T-helper 1 cell (primary cell): Measurements from ENCODE around the gene ADIPOQ.
A peak's percentile ranks its signal among the peaks of the same experiment; 100 is the strongest.
"Not testable (repeated sequence)": the region's sequence is repeated elsewhere in the genome, so short reads cannot be mapped to it uniquely, and the experiment has no call there.

Source experiments
- DNase-seq, 5 donors: peaks; one replicate each; pipeline ENCODE4 v3.0.0-alpha.2; 2012 to 2020

Gene ADIPOQ

GRCh38 chr3:186826976-186827857 is 15.3 kb upstream of the ADIPOQ start:
- peak; percentile 75 to 91 (median 82) for DNase-seq

GRCh38 chr3:186828340-186828739 is 14.2 kb upstream of the ADIPOQ start:
- DNase-seq = no peak

- no peak for DNase-seq
These were observed 10.7 kb upstream of the ADIPOQ start for GRCh38 chr3:186831798-186832197.

GRCh38 chr3:186832276-186832675 is 10.2 kb upstream of the ADIPOQ start:
- DNase-seq = no peak

GRCh38 chr3:186839874-186840641 is 2.5 kb upstream of the ADIPOQ start:
- no peak for DNase-seq

GRCh38 chr3:186841620-186842019 is 890 bp upstream of the ADIPOQ start:
- no peak for DNase-seq

- no peak for DNase-seq
These were observed 526 bp downstream of the ADIPOQ start for GRCh38 chr3:186843039-186843432.

GRCh38 chr3:186844908-186845307 is 2.4 kb downstream of the ADIPOQ start:
- DNase-seq = no peak

- no peak for DNase-seq
These were observed 3.2 kb downstream of the ADIPOQ start for GRCh38 chr3:186845756-186846155.

GRCh38 chr3:186847437-186847836 is 4.9 kb downstream of the ADIPOQ start:
- DNase-seq = no peak

- peak in 1 of 5 donors; percentile 75 for DNase-seq
These were observed 7.0 kb downstream of the ADIPOQ start for GRCh38 chr3:186849374-186849975.

GRCh38 chr3:186851835-186852234 is 9.3 kb downstream of the ADIPOQ start:
- DNase-seq = not testable (repeated sequence)

- DNase-seq = no peak
These were observed 10.5 kb downstream of the ADIPOQ start for GRCh38 chr3:186852994-186853393.

- DNase-seq = no peak
These were observed 11.6 kb downstream of the ADIPOQ start for GRCh38 chr3:186854146-186854545.

GRCh38 chr3:186854954-186855353 is 12.4 kb downstream of the ADIPOQ start:
- no peak for DNase-seq

- no peak for DNase-seq
These were observed 15.2 kb downstream of the ADIPOQ start for GRCh38 chr3:186857743-186858142.

- not testable (repeated sequence) for DNase-seq
These were observed 22.8 kb downstream of the ADIPOQ start for GRCh38 chr3:186865215-186865853.

- DNase-seq = not testable (repeated sequence)
These were observed 23.6 kb downstream of the ADIPOQ start for GRCh38 chr3:186866095-186866494.

GRCh38 chr3:186869253-186870100 is 27.0 kb downstream of the ADIPOQ start:
- DNase-seq = no peak

GRCh38 chr3:186870421-186871201 is 28.1 kb downstream of the ADIPOQ start:
- no peak for DNase-seq

GRCh38 chr3:186871403-186871924 is 29.0 kb downstream of the ADIPOQ start:
- DNase-seq = peak in 1 of 5 donors; percentile 74
